Measurements from ENCODE around the gene TSPOAP1. TPM values are rescaled to one million over a fixed set of nuclear protein-coding genes. Genes with fewer than 3 reads are reported as not detected.

The TSPOAP1 gene
- total RNA-seq, 4 donors from 2014 or later: 19.5 to 35.4 (median 22.1) TPM

- H3K4me1 ChIP-seq: no peaks in the 10 kb centered on the region
- WGBS, 2 donors: 83 to 92% methylated on average over 2 of the region's 2 CpGs
- H3K27me3 ChIP-seq: no peaks in the 10 kb centered on the region
- no peak overlapping the region for H3K27ac ChIP-seq
- intact Hi-C loops (cut with DNase I): loop anchor here (10.0 kb wide), 1 partner anchor 51 kb away; the partner anchor contains the start of gene TSPOAP1
- no peak for DNase-seq
- no peak for TF ChIP-seq CTCF (IDR thresholded peaks at IDR 0.05)
- no peak for TF ChIP-seq POLR2A (IDR thresholded peaks at IDR 0.05)
- no peaks in the 10 kb centered on the region for H3K36me3 ChIP-seq
- H3K4me3 ChIP-seq (replicated peaks in 1 of 3): no peak overlapping the region
- H3K9me3 ChIP-seq: no peaks in the 10 kb centered on the region
Observed at GRCh38 chr17:58375811-58376210, 47.2 kb upstream of the TSPOAP1 start.

GRCh38 chr17:58375256-58375655 lies 46.7 kb upstream of the TSPOAP1 start:
- intact Hi-C loops (cut with DNase I): loop anchor here (10.0 kb wide), 1 partner anchor 50 kb away; the partner anchor contains the start of gene TSPOAP1
- WGBS, 2 donors: 86% methylated on average over 5 of the region's 5 CpGs

GRCh38 chr17:58373923-58374322 lies 45.3 kb upstream of the TSPOAP1 start:
- intact Hi-C loops (cut with DNase I): loop anchor here (10.0 kb wide), 1 partner anchor 49 kb away; the partner anchor contains the start of gene TSPOAP1
- TF ChIP-seq CTCF (IDR thresholded peaks at IDR 0.05): no peak
- no peak for TF ChIP-seq POLR2A (IDR thresholded peaks at IDR 0.05)
- no peak overlapping the region for H3K27ac ChIP-seq
- no peak for DNase-seq
- 95 to 98% methylated on average over 1 of the region's 1 CpG for WGBS, 2 donors
- H3K27me3 ChIP-seq: no peaks in the 10 kb centered on the region
- no peaks in the 10 kb centered on the region for H3K9me3 ChIP-seq
- no peaks in the 10 kb centered on the region for H3K4me1 ChIP-seq
- H3K36me3 ChIP-seq: no peaks in the 10 kb centered on the region
- no peak overlapping the region for H3K4me3 ChIP-seq (replicated peaks in 1 of 3)

More at GRCh38 chr17:58375256-58375655, 46.7 kb upstream of the TSPOAP1 start:
- Histone ChIP-seq H3K4me1 (no peaks in the 10 kb centered on the region), H3K36me3 (no peaks in the 10 kb centered on the region), H3K4me3 (replicated peaks in 1 of 3) (no peak overlapping the region), H3K27me3 (no peaks in the 10 kb centered on the region), H3K27ac (no peak overlapping the region), H3K9me3 (no peaks in the 10 kb centered on the region)
- TF ChIP-seq POLR2A (IDR thresholded peaks at IDR 0.05) (no peak), CTCF (IDR thresholded peaks at IDR 0.05) (no peak)
- DNase-seq: no peak

GRCh38 chr17:58373003-58373402 lies 44.4 kb upstream of the TSPOAP1 start:
- WGBS, 2 donors: 89 to 97% methylated on average over 5 of the region's 5 CpGs
- H3K9me3 ChIP-seq: no peaks in the 10 kb centered on the region
- intact Hi-C loops (cut with DNase I): loop anchor here (10.0 kb wide), 1 partner anchor 48 kb away; the partner anchor contains the start of gene TSPOAP1
- no peak overlapping the region for H3K4me3 ChIP-seq (replicated peaks in 1 of 3)
- TF ChIP-seq POLR2A (IDR thresholded peaks at IDR 0.05): no peak
- TF ChIP-seq CTCF (IDR thresholded peaks at IDR 0.05): no peak
- H3K4me1 ChIP-seq: no peaks in the 10 kb centered on the region
- no peak for DNase-seq
- no peak overlapping the region for H3K27ac ChIP-seq
- H3K36me3 ChIP-seq: no peaks in the 10 kb centered on the region
- no peaks in the 10 kb centered on the region for H3K27me3 ChIP-seq

GRCh38 chr17:58371300-58371950 lies 42.8 kb upstream of the TSPOAP1 start:
- no peaks in the 10 kb centered on the region for H3K4me1 ChIP-seq
- H3K36me3 ChIP-seq: no peaks in the 10 kb centered on the region
- no peak for DNase-seq
- WGBS, 2 donors: 76 to 87% methylated on average over 6 of the region's 6 CpGs
- no peaks in the 10 kb centered on the region for H3K27me3 ChIP-seq
- intact Hi-C loops (cut with DNase I): loop anchor here (10.0 kb wide), 1 partner anchor 47 kb away; the partner anchor contains the start of gene TSPOAP1
- H3K27ac ChIP-seq: no peak overlapping the region
- H3K9me3 ChIP-seq: no peaks in the 10 kb centered on the region
- TF ChIP-seq CTCF (IDR thresholded peaks at IDR 0.05) (no peak), POLR2A (IDR thresholded peaks at IDR 0.05) (no peak)
- H3K4me3 ChIP-seq (replicated peaks in 1 of 3): no peak overlapping the region
